Measurements from ENCODE around the gene PLD5.

The PLD5 gene

DNA sequence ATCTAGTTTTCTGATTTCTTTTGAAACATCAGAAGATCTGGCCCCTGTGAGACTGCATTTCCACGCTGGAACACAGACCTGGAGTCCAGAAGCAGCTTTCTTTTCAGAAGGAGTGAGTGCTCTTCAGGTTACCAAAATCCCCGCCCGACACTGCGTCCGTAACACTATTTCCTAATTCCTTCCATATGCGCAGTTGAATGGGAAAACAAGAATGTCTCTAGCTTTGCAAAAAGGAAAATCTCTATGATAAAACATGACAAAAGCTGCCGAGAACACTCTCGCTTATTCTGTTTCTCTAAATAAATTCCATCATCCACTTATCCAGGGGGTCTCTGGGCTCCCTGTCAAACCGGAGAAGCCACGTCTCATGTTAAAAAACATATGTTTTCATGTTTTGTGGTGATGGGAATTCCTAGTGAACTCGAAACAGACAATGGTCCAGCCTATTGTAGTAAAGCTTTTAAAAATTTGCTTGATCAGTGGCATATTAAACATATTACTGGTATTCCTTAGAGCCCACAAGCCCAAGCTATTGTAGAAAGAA lies 67.7 kb downstream of the PLD5 start:
- no peaks in the 10 kb centered on the region for H3K36me3 Mint-ChIP-seq (ENCODE audit: low read depth)
- no peak for DNase-seq (ENCODE audit: low spot score)
- H3K4me3 Mint-ChIP-seq = no peak overlapping the region
- no peaks in the 10 kb centered on the region for H3K9me3 Mint-ChIP-seq
- no peaks in the 10 kb centered on the region for H3K27me3 Mint-ChIP-seq (ENCODE audit: low read depth)
- H3K4me1 Mint-ChIP-seq (ENCODE audit: low read depth) = no peaks in the 10 kb centered on the region
- no peak overlapping the region for H3K27ac Mint-ChIP-seq

- H3K27ac Mint-ChIP-seq = no peak overlapping the region
- no peaks in the 10 kb centered on the region for H3K9me3 Mint-ChIP-seq
- no peaks in the 10 kb centered on the region for H3K27me3 Mint-ChIP-seq (ENCODE audit: low read depth)
- no peak overlapping the region for H3K4me3 Mint-ChIP-seq
- DNase-seq (ENCODE audit: low spot score) = no peak
- no peaks in the 10 kb centered on the region for H3K4me1 Mint-ChIP-seq (ENCODE audit: low read depth)
- H3K36me3 Mint-ChIP-seq (ENCODE audit: low read depth) = no peaks in the 10 kb centered on the region
Observed at GRCh38 chr1:242455052-242455361, 69.5 kb downstream of the PLD5 start.

GRCh38 chr1:242454262-242455051 lies 70.0 kb downstream of the PLD5 start:
- Mint-ChIP-seq H3K9me3 (no peaks in the 10 kb centered on the region), H3K27ac (no peak overlapping the region)

DNA sequence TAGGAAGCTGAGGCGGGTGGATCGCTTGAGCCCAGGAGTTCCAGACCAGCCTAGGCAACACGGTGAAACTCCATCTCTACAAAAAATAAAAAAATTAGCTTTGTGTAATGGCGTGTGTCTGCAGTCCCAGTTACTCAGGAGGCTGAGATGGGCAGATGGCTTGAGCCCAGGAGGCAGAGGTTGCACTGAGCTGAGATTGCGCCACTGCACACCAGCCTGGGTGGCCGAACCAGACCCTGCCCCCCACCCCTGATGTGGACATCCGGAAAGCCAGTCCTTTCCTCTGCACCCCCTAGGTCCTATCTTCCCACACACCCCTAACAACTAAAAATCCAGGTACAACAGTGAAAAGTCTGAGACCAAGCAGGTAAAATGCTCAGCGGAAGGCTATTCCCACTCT lies 71.9 kb downstream of the PLD5 start:
- H3K4me1 Mint-ChIP-seq (ENCODE audit: low read depth) = no peaks in the 10 kb centered on the region
- no peaks in the 10 kb centered on the region for H3K27me3 Mint-ChIP-seq (ENCODE audit: low read depth)
- no peaks in the 10 kb centered on the region for H3K36me3 Mint-ChIP-seq (ENCODE audit: low read depth)
- H3K9me3 Mint-ChIP-seq = no peaks in the 10 kb centered on the region
- DNase-seq (ENCODE audit: low spot score) = no peak
- H3K27ac Mint-ChIP-seq = no peak overlapping the region
- no peak overlapping the region for H3K4me3 Mint-ChIP-seq

More at GRCh38 chr1:242454262-242455051, 70.0 kb downstream of the PLD5 start:
- Mint-ChIP-seq H3K27me3 (ENCODE audit: low read depth) (no peaks in the 10 kb centered on the region), H3K36me3 (ENCODE audit: low read depth) (no peaks in the 10 kb centered on the region), H3K4me1 (ENCODE audit: low read depth) (no peaks in the 10 kb centered on the region), H3K4me3 (no peak overlapping the region)
- no peak for DNase-seq (ENCODE audit: low spot score)

DNA sequence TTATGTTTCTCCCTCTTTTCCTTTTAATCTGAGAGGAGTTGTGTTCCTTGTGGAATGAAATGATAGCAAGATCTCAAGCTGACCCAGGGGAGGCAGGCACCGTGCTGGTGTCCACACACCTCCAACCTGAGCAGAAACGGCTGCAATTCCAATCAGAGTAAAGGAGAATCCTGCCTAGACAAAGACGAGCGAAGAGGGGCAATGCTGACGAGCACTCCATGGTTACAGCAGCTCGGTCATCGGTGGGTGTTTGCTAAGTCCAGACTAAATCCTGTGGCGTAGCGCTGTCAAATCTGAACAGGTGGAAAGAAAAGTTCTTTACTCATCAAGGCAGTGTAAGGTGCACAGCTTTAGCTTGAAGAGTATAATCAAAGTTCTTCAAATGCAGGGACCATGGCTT lies 74.8 kb downstream of the PLD5 start:
- Mint-ChIP-seq H3K27ac (no peak overlapping the region), H3K27me3 (ENCODE audit: low read depth) (no peaks in the 10 kb centered on the region), H3K4me3 (no peak overlapping the region), H3K9me3 (no peaks in the 10 kb centered on the region), H3K4me1 (ENCODE audit: low read depth) (no peaks in the 10 kb centered on the region), H3K36me3 (ENCODE audit: low read depth) (no peaks in the 10 kb centered on the region)
- DNase-seq (ENCODE audit: low spot score) = no peak

DNA sequence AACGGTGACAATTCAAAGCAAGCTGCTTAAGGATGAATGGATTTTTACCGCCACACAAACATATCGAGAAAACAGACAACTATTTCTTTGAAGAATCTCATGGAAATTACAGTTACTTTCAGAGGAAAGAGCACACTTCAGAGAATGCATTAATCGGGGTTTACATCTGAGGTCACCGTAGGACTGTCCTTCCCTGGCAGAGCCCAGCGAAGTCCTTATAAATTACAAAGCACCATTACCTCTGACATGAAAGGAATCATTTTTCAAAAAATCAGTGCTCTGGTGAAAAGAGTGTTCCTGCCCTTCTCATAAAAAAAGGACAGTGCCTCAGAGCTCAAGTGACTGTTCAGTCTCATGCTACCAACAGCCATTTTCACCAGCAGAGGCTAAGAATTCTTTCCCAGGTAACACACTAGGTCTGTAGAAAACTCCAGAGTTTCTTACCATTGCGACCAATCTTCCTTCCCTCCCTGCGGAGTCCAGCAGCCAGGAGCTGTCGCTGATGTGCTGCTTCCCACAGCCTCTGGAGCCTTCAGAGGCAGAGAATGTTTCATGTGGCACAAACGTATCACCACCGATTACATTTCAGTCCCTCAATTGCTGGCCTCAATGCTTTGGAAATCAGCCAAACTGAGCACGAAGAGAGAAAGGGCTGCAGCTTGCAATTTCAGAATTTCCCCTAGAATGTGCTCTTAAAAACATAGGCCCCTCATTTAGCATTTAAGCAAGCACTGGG lies 75.4 kb downstream of the PLD5 start:
- Mint-ChIP-seq H3K4me3 (no peak overlapping the region), H3K4me1 (ENCODE audit: low read depth) (no peaks in the 10 kb centered on the region), H3K36me3 (ENCODE audit: low read depth) (no peaks in the 10 kb centered on the region), H3K9me3 (no peaks in the 10 kb centered on the region), H3K27me3 (ENCODE audit: low read depth) (no peaks in the 10 kb centered on the region), H3K27ac (no peak overlapping the region)
- no peak for DNase-seq (ENCODE audit: low spot score)

DNA sequence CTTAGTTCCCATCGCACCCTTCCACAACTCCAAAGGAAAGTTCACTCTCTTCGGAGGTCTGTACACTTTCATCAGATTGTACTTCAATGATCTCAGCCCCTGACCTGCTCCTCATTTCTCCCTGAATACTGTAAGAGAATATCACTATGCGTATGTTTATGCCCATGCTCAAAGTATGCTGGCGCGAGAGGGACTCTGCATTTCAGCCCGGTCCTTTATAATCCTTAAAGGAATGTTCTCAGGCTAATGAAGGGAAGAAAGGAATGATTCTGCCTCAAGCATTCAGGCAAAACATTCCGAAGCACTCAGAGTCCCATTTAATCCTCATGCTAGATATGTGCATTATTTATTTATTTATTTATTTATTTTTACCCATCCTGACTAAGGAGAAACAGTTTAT lies 76.8 kb downstream of the PLD5 start:
- Mint-ChIP-seq H3K27me3 (ENCODE audit: low read depth) (no peaks in the 10 kb centered on the region), H3K4me3 (no peak overlapping the region), H3K27ac (no peak overlapping the region), H3K36me3 (ENCODE audit: low read depth) (no peaks in the 10 kb centered on the region), H3K4me1 (ENCODE audit: low read depth) (no peaks in the 10 kb centered on the region), H3K9me3 (no peaks in the 10 kb centered on the region)
- no peak for DNase-seq (ENCODE audit: low spot score)

DNA sequence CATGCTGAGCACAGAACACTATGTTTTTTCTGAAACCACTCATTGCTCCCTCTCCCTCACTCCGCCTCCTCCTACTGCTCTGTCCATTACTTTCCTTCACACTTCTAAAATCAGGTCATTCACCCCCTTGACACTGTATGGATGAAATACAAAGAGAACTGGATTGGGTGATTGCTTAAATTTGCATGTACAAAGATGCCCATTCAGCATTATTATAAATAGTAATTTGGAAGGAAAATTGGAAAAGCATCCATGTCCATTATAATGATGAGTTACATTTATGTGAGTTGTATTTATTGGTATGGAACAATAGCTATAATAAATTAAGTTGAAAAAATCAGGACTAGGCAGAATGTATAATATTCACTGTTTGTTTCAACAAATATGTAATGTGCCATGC lies 83.7 kb downstream of the PLD5 start:
- no peaks in the 10 kb centered on the region for H3K4me1 Mint-ChIP-seq (ENCODE audit: low read depth)
- no peak for DNase-seq (ENCODE audit: low spot score)
- H3K4me3 Mint-ChIP-seq = no peak overlapping the region
- H3K27me3 Mint-ChIP-seq (ENCODE audit: low read depth) = no peaks in the 10 kb centered on the region
- H3K27ac Mint-ChIP-seq = no peak overlapping the region
- no peaks in the 10 kb centered on the region for H3K9me3 Mint-ChIP-seq
- H3K36me3 Mint-ChIP-seq (ENCODE audit: low read depth) = no peaks in the 10 kb centered on the region

DNA sequence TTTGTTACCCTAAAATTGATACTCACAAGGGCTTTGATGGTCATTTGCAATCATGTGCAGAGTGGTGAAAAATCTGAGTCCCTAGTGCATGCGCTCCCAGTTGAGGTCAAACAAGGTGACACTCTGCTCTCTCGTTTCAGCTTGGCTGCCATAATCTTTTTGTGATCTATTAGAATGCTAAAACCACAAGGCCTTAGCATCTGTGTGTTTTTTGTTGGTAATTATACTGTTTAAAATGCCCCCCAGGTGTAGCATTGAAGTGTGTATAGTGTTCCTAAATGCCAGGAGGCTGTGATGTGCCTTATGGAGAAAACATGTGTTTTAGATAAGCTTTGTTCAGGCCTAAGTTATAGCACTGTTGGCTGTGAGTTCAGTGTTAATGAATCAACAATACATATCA lies 89.3 kb downstream of the PLD5 start:
- no peaks in the 10 kb centered on the region for H3K36me3 Mint-ChIP-seq (ENCODE audit: low read depth)
- H3K4me3 Mint-ChIP-seq = no peak overlapping the region
- no peaks in the 10 kb centered on the region for H3K4me1 Mint-ChIP-seq (ENCODE audit: low read depth)
- DNase-seq (ENCODE audit: low spot score) = no peak
- H3K9me3 Mint-ChIP-seq = no peaks in the 10 kb centered on the region
- no peaks in the 10 kb centered on the region for H3K27me3 Mint-ChIP-seq (ENCODE audit: low read depth)
- H3K27ac Mint-ChIP-seq = no peak overlapping the region

- Mint-ChIP-seq H3K9me3 (no peaks in the 10 kb centered on the region), H3K4me3 (no peak overlapping the region), H3K27me3 (ENCODE audit: low read depth) (no peaks in the 10 kb centered on the region), H3K27ac (no peak overlapping the region), H3K4me1 (ENCODE audit: low read depth) (no peaks in the 10 kb centered on the region), H3K36me3 (ENCODE audit: low read depth) (no peaks in the 10 kb centered on the region)
- no peak for DNase-seq (ENCODE audit: low spot score)
Observed at GRCh38 chr1:242432491-242433095, 91.9 kb downstream of the PLD5 start.

DNA sequence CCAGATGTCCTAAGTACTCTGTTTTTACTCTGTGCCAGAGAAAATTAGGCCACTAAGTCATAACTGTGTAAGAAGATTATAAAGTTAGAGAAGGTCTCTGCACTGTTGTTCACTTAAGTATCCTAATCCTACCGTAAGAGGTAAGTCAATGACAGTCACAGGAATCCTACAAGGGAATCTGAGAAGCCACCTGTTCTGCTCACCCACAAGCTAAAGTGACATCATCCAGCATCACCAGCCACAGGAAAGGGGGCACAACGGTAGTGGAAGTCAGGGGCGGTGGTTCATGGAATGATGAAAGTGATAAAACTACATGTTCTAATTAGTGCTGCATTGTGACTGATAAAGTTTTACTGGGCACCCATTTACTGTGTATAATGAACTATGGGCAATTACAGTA lies 92.7 kb downstream of the PLD5 start:
- Mint-ChIP-seq H3K4me1 (ENCODE audit: low read depth) (no peaks in the 10 kb centered on the region), H3K27me3 (ENCODE audit: low read depth) (no peaks in the 10 kb centered on the region), H3K4me3 (no peak overlapping the region), H3K36me3 (ENCODE audit: low read depth) (no peaks in the 10 kb centered on the region), H3K27ac (no peak overlapping the region), H3K9me3 (no peaks in the 10 kb centered on the region)
- DNase-seq (ENCODE audit: low spot score) = no peak

DNA sequence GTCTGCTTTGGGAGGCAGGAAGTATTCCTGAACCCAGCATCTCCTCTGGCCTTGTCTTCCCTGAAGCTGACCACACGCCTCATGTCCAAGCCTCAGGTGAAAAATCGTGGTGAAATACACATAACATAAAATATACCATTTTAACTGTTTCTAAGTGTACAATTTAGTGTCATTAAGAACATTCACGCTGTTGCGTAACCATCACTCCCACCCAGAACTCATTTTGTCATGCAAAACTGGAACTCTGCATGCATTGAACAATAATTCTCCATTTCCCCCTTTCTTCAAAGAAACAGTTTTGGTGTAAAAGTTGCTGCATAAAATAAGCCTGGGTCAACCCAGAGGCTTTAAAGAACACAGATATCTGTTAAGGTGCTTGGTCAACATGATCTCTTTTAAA lies 93.5 kb downstream of the PLD5 start:
- DNase-seq (ENCODE audit: low spot score) = no peak
- H3K36me3 Mint-ChIP-seq (ENCODE audit: low read depth) = no peaks in the 10 kb centered on the region
- H3K27ac Mint-ChIP-seq = no peak overlapping the region
- H3K4me3 Mint-ChIP-seq = no peak overlapping the region
- no peaks in the 10 kb centered on the region for H3K4me1 Mint-ChIP-seq (ENCODE audit: low read depth)
- H3K9me3 Mint-ChIP-seq = no peaks in the 10 kb centered on the region
- no peaks in the 10 kb centered on the region for H3K27me3 Mint-ChIP-seq (ENCODE audit: low read depth)

GRCh38 chr1:242428399-242429190 lies 95.9 kb downstream of the PLD5 start:
- no peak overlapping the region for H3K4me3 Mint-ChIP-seq
- no peaks in the 10 kb centered on the region for H3K9me3 Mint-ChIP-seq
- no peak for DNase-seq (ENCODE audit: low spot score)
- no peak overlapping the region for H3K27ac Mint-ChIP-seq
- no peaks in the 10 kb centered on the region for H3K27me3 Mint-ChIP-seq (ENCODE audit: low read depth)
- no peaks in the 10 kb centered on the region for H3K36me3 Mint-ChIP-seq (ENCODE audit: low read depth)
- H3K4me1 Mint-ChIP-seq (ENCODE audit: low read depth) = no peaks in the 10 kb centered on the region

DNA sequence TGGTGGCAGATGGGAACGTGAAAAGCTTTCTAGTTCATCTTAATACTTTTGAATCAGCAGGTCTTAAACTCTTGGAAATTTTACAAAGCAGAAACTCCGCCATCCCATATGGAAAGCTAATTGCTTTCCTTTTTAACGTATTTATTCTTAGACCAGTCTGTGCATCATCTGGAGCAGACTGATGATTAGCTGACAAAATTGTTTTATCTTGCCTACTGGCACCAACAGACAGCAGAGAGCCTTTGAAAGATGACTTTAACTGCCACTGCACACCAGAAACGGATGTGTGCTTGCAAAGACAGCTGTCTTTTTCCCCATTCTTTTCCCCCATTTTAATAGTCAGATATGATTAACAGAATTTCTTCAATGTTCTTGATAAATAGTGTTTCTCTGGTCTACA lies 97.0 kb downstream of the PLD5 start:
- Mint-ChIP-seq H3K9me3 (no peaks in the 10 kb centered on the region), H3K4me1 (ENCODE audit: low read depth) (no peaks in the 10 kb centered on the region), H3K27ac (no peak overlapping the region), H3K36me3 (ENCODE audit: low read depth) (no peaks in the 10 kb centered on the region), H3K27me3 (ENCODE audit: low read depth) (no peaks in the 10 kb centered on the region), H3K4me3 (no peak overlapping the region)
- no peak for DNase-seq (ENCODE audit: low spot score)

Measured in T-helper 2 cell treated with Interferon-gamma antibody and Interleukin-4, amounts not matched to agents 5 μg/mL and 100 μg/mL, for 36 hours (primary cell).